Ascending aorta (tissue), 2 donors: ENCODE results near the gene ZNF329. TPM values are rescaled to one million over a fixed set of nuclear protein-coding genes. Genes with fewer than 3 reads are reported as not detected.

Experiments used
- DNase-seq, 2 donors: peaks; one replicate each; pipeline ENCODE4 v3.0.0-alpha.2; 2019; ENCODE audit warnings: low spot score in 2 of 2
- H3K27ac ChIP-seq, 2 donors: fragments of 200-600 bp; sonication (generic); one replicate each; pipeline ENCODE4 v1.5.1; 2016 to 2017; ENCODE audit warnings: mild to moderate bottlenecking in 1 of 2
- H3K27me3 ChIP-seq: fragments of 200-600 bp; sonication (generic); one replicate; pipeline ENCODE4 v1.5.1; 2017
- H3K36me3 ChIP-seq, 2 donors: fragments of 200-600 bp; sonication (generic); one replicate each; pipeline ENCODE4 v1.5.1; 2016
- H3K4me1 ChIP-seq, 2 donors: fragments of 200-600 bp; sonication (generic); one replicate each; pipeline ENCODE4 v1.5.1; 2016 to 2017; ENCODE audit warnings: mild to moderate bottlenecking in 1 of 2
- H3K4me3 ChIP-seq, 2 donors: fragments of 200-600 bp; sonication (generic); one replicate each; pipeline ENCODE4 v1.5.1; 2016 to 2017; ENCODE audit warnings: mild to moderate bottlenecking in 1 of 2
- H3K9me3 ChIP-seq, 2 donors: fragments of 200-600 bp; sonication (generic); one replicate each; pipeline ENCODE4 v1.5.1; 2016
- CTCF ChIP-seq, 3 experiments: fragments of 200-600 bp in 2 of 3; fragments of 450-650 bp in 1 of 3; sonication (generic) in 2 of 3; IDR thresholded peaks; one replicate each; pipeline ENCODE4 v1.5.1; 2016 to 2019; ENCODE audit warnings: antibody characterized with exemption in 3 of 3, mild to moderate bottlenecking in 1 of 3, moderate library complexity in 1 of 3
- intact Hi-C: fragments of 100-400 bp; cut with DNase I; formaldehyde crosslinking; loops from one replicate; pipeline ENCODE4 v1.15.1; 2023
- total RNA-seq: library from RNA; depleted of rRNA; stranded (reverse); fragments of >200 nt; gene quantifications from one replicate; pipeline ENCODE4 v1.1.0, GENCODE V29; 2016

The ZNF329 gene
- total RNA-seq: 3.8 TPM

- H3K27me3 ChIP-seq: no peaks in the 10 kb centered on the region
- no peak for TF ChIP-seq CTCF (IDR thresholded peaks at IDR 0.05)
Observed at GRCh38 chr19:58150328-58150921, at the start of gene ZNF329. Gene ZNF329 (minus strand): TSS chr19:58150789. CDS start chr19:58129503, 21,286 bp downstream.

GRCh38 chr19:58196901-58197616 lies 46.5 kb upstream of the ZNF329 start:
- no peak for TF ChIP-seq CTCF (IDR thresholded peaks at IDR 0.05)
- Histone ChIP-seq H3K36me3 (peaks cover 89 to 98% of the 10 kb centered on the region in 2 donors), H3K9me3 (peaks cover 100% of the 10 kb centered on the region in 2 donors), H3K4me1 (no peaks in the 10 kb centered on the region), H3K27me3 (no peaks in the 10 kb centered on the region), H3K27ac (no peak overlapping the region), H3K4me3 (no peak overlapping the region)
- intact Hi-C loops: no loop called here
- no peak for DNase-seq

More at GRCh38 chr19:58150328-58150921, at the start of gene ZNF329:
- peaks cover 5 to 22% of the 10 kb centered on the region in 2 donors for H3K4me1 ChIP-seq
- peak; percentile 35 to 87 for DNase-seq
- peak within 1 kb of the TSS; percentile 82 to 85 for H3K27ac ChIP-seq
- intact Hi-C loops: loop anchor here (5.0 to 10.0 kb wide), 7 partner anchors 148 to 1836 kb away; partner anchors contain the start of genes ZIK1, ZNF417, ZNF583 and ZNF606
- peaks cover 0 to 2% of the 10 kb centered on the region in 2 donors for H3K36me3 ChIP-seq
- peaks cover 11 to 22% of the 10 kb centered on the region in 2 donors for H3K9me3 ChIP-seq
- H3K4me3 ChIP-seq: peak within 1 kb of the TSS; percentile 87 to 95

- no peak for DNase-seq
- H3K9me3 ChIP-seq: peaks cover 87 to 92% of the 10 kb centered on the region in 2 donors
- no peaks in the 10 kb centered on the region for H3K27me3 ChIP-seq
- TF ChIP-seq CTCF (IDR thresholded peaks at IDR 0.05): no peak
- peaks cover 40 to 53% of the 10 kb centered on the region in 2 donors for H3K36me3 ChIP-seq
- intact Hi-C loops: loop anchor here (1.0 to 10.0 kb wide), 3 partner anchors 29 to 121 kb away; partner anchors contain the start of genes ERVK3-1 and ZNF8
- peak overlapping the region; percentile 99 for H3K27ac ChIP-seq
- H3K4me3 ChIP-seq: peak overlapping the region; percentile 84 to 93
- H3K4me1 ChIP-seq: no peaks in the 10 kb centered on the region
Observed at GRCh38 chr19:58183817-58184215, 33.2 kb upstream of the ZNF329 start.

GRCh38 chr19:58182989-58183816 lies 32.6 kb upstream of the ZNF329 start, which contains the start of gene ZNF274:
Gene ZNF274 (plus strand): TSS chr19:58183061. CDS start chr19:58183966, 905 bp downstream.
- Histone ChIP-seq H3K27ac (peak within 1 kb of the TSS; percentile 99), H3K9me3 (peaks cover 87 to 92% of the 10 kb centered on the region in 2 donors), H3K36me3 (peaks cover 42 to 51% of the 10 kb centered on the region in 2 donors), H3K4me3 (peak within 1 kb of the TSS; percentile 84 to 93), H3K4me1 (no peaks in the 10 kb centered on the region), H3K27me3 (no peaks in the 10 kb centered on the region)
- TF ChIP-seq CTCF (IDR thresholded peaks at IDR 0.05): no peak
- peak; percentile 71 to 94 for DNase-seq
- intact Hi-C loops: loop anchor here (1.0 to 10.0 kb wide), 3 partner anchors 28 to 122 kb away; partner anchors contain the start of genes ERVK3-1 and ZNF8

- intact Hi-C loops: loop anchor here (10.0 kb wide), 1 partner anchor 122 kb away; the partner anchor contains the start of gene ERVK3-1
- H3K9me3 ChIP-seq: peaks cover 87 to 92% of the 10 kb centered on the region in 2 donors
- no peak for DNase-seq
- H3K36me3 ChIP-seq: peaks cover 40 to 48% of the 10 kb centered on the region in 2 donors
- no peaks in the 10 kb centered on the region for H3K27me3 ChIP-seq
- H3K4me1 ChIP-seq: no peaks in the 10 kb centered on the region
- peak overlapping the region; percentile 84 to 93 for H3K4me3 ChIP-seq
- peak overlapping the region; percentile 99 for H3K27ac ChIP-seq
- TF ChIP-seq CTCF (IDR thresholded peaks at IDR 0.05): no peak
Observed at GRCh38 chr19:58182577-58182988, 32.0 kb upstream of the ZNF329 start.
